OCI-LY3 (cell line): ENCODE data around the gene RAPGEF1.

ENCODE experiments used
- H2AFZ ChIP-seq: fragments of 200-600, 300-600 bp; shearing (Covaris generic); 2 replicates; pipeline ENCODE4 v1.6.0; 2014; ENCODE audit warnings: antibody characterized with exemption, low read depth, low read length
- H3K27ac ChIP-seq: fragments of 200-600, 300-600 bp; sonication (generic); 2 replicates; pipeline ENCODE4 v1.5.1; 2014; ENCODE audit warnings: mild to moderate bottlenecking, low read length, moderate library complexity, mixed read lengths
- H3K27me3 ChIP-seq: fragments of 200-600, 300-600 bp; sonication (generic); 2 replicates; pipeline ENCODE4 v1.6.1; 2014; ENCODE audit warnings: low read depth, low read length, mixed read lengths
- H3K36me3 ChIP-seq: fragments of 200-600, 300-600 bp; sonication (generic); replicated peaks from 2 replicates; pipeline ENCODE3; 2014; ENCODE audit warnings: low read depth, low read length, mixed read lengths
- H3K4me1 ChIP-seq: fragments of 300-600, 200-600 bp; sonication (generic); 2 replicates; pipeline ENCODE4 v1.6.1; 2014; ENCODE audit warnings: low read length, mixed read lengths
- H3K4me2 ChIP-seq: fragments of 200-600, 300-600 bp; sonication (generic); 2 replicates; pipeline ENCODE4 v1.6.1; 2014; ENCODE audit warnings: low read length, mixed read lengths
- H3K4me3 ChIP-seq: fragments of 300-600, 200-600 bp; sonication (generic); 2 replicates; pipeline ENCODE4 v1.5.1; 2014; ENCODE audit warnings: antibody characterized with exemption, mild to moderate bottlenecking, low read length, moderate library complexity
- H3K79me2 ChIP-seq: fragments of 300-600, 200-600 bp; shearing (Covaris generic); 2 replicates; pipeline ENCODE4 v1.6.1; 2014; ENCODE audit warnings: mild to moderate bottlenecking, low read length, mixed read lengths
- H3K9ac ChIP-seq: fragments of 300-600, 200-600 bp; shearing (Covaris generic); 2 replicates; pipeline ENCODE4 v1.6.0; 2014; ENCODE audit warnings: mild to moderate bottlenecking, low read length, moderate library complexity
- H3K9me3 ChIP-seq: fragments of 200-600, 300-600 bp; shearing (Covaris generic); 2 replicates; pipeline ENCODE4 v1.6.1; 2014; ENCODE audit warnings: low read length, mixed read lengths; ENCODE audit not compliant: insufficient read depth
- H4K20me1 ChIP-seq: fragments of 200-600, 300-600 bp; sonication (generic); 2 replicates; pipeline ENCODE4 v1.6.1; 2016; ENCODE audit warnings: low read length, mixed read lengths; ENCODE audit not compliant: insufficient read depth
- EZH2phosphoT487 ChIP-seq: fragments of 200-600 bp; shearing (Covaris generic); IDR thresholded peaks from 2 replicates; pipeline ENCODE4 v1.6.1; 2018; ENCODE audit warnings: antibody characterized with exemption, mixed run types, low read depth
- TF ChIP-seq, protein P1 (sequence below): fragments of 200-600, 300-600 bp; sonication (generic); IDR thresholded peaks from 2 replicates; pipeline ENCODE4 v1.5.1; 2014; ENCODE audit warnings: antibody characterized with exemption, low read length, low read depth

The RAPGEF1 gene

DNA sequence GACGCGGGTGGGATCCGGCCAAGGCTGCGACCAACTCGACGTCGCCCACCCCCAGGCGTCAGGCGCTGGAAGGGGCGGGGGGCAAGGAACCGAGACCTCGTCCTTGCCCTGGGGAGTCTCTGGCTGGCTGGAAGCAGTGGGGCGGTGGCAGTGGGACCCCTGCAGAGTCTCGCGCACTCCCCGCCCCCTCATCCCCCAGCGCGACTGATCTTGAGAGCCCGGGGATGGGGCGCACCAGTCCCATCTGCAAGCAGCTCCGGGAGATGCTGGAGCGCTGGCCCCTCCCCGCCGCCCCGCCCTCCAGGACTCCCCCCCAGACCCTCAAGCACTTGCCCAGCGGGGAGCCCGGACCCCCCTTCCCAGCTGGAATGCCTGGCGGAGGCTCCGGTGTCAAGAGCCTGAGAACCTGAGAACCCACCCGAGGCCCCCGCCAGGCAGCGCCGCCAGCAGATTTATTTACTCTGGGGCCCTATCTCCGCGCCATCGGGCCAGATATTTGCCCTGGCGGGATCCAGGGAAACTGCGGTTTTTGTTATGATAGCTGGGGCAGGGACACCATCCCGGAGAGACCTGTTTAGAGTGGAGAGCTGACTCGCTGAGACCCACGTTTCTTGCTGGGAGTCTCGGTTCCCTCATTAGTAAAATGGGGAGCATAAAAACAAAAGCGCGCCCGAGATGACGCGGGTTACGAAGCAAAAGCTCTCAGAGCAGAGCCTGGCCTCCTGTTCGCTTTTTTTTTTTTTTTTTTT is 193.4 kb downstream of the RAPGEF1 start:
- Histone ChIP-seq H3K4me2 (no peak overlapping the region), H3K79me2 (no peaks in the 10 kb centered on the region), H2AFZ (no peak overlapping the region), H3K4me1 (no peaks in the 10 kb centered on the region), H3K27ac (no peak overlapping the region), H3K9ac (no peak overlapping the region), H4K20me1 (no peaks in the 10 kb centered on the region), H3K9me3 (peaks cover 11% of the 10 kb centered on the region), H3K4me3 (no peak overlapping the region), H3K36me3 (no peaks in the 10 kb centered on the region), H3K27me3 (no peaks in the 10 kb centered on the region)
- TF ChIP-seq EZH2phosphoT487, result no peak
- TF ChIP-seq, protein P1, sequence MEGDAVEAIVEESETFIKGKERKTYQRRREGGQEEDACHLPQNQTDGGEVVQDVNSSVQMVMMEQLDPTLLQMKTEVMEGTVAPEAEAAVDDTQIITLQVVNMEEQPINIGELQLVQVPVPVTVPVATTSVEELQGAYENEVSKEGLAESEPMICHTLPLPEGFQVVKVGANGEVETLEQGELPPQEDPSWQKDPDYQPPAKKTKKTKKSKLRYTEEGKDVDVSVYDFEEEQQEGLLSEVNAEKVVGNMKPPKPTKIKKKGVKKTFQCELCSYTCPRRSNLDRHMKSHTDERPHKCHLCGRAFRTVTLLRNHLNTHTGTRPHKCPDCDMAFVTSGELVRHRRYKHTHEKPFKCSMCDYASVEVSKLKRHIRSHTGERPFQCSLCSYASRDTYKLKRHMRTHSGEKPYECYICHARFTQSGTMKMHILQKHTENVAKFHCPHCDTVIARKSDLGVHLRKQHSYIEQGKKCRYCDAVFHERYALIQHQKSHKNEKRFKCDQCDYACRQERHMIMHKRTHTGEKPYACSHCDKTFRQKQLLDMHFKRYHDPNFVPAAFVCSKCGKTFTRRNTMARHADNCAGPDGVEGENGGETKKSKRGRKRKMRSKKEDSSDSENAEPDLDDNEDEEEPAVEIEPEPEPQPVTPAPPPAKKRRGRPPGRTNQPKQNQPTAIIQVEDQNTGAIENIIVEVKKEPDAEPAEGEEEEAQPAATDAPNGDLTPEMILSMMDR, result no peak

DNA sequence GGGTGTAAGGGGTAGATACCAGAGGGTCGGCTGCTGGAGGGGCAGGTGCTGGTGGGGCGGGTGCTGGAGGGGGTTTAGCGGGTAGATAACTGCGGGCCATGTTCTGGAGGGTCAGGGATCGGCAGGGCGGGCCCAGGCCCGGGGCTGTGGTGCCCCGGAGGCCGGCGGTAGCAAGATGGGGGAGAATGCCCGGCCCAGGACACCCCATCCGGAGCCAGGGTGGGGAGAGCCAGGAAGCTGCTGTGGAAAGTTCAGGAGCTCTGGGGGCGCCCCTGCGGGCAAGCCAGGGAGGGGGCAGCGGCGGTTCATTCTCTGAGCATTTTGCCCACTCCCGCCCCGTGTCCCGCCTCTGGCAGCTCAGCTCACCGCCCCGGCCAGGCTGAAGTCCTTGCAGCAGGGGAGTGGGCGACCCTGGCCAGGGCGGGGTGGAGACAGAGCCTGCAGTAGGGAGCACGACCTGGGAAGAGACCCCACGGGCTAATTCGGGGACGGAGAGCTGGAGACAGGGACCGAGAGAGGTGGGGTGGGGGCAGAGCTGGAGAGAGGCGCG is 194.0 kb downstream of the RAPGEF1 start:
- H3K4me3 ChIP-seq, result no peak overlapping the region
- H3K9me3 ChIP-seq, result peaks cover 11% of the 10 kb centered on the region
- no peaks in the 10 kb centered on the region for H3K36me3 ChIP-seq
- TF ChIP-seq, protein P1, result no peak
- no peak for TF ChIP-seq EZH2phosphoT487
- H3K27ac ChIP-seq, result no peak overlapping the region
- no peak overlapping the region for H3K4me2 ChIP-seq
- H3K9ac ChIP-seq, result no peak overlapping the region
- no peaks in the 10 kb centered on the region for H4K20me1 ChIP-seq
- no peaks in the 10 kb centered on the region for H3K79me2 ChIP-seq
- H3K27me3 ChIP-seq, result no peaks in the 10 kb centered on the region
- no peak overlapping the region for H2AFZ ChIP-seq
- no peaks in the 10 kb centered on the region for H3K4me1 ChIP-seq

DNA sequence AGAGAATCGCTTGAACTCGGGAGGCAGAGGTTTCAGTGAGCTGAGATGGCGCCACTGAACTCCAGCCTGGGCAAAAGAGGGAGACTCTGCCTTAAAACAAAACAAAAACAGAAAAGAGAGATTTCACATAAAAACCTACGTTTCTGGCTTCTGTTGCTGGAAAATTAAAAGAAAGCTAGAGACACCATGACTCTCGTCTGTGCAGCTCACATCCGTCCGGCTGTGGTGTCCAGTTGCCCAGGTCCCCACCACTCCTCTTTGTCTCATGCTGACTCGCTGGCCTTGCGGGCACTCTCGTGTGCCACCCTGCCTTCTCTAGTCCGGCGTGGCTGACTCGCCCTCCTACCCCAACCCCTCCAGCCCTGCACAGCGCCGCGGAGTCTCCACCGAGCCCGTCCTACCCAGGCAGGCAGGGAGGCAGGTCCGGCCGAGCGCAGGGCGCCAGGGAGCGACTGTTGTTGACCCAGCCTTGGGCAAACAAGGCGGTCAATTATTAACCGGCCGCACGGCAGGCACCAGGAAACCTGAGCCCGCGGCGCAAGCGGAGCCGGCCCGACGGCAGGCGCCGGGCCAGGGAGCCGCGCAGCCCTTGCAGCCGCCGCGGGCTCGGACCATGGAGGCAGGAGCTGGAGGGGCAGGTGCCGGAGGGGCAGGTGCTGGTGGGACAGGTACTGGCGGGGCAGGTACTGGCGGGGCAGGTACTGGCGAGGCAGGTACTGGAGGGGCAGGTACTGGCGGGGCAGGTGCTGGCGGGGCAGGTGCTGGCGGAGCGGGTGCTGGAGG is 194.7 kb downstream of the RAPGEF1 start, which contains the start of gene PRRT1B:
TSS of gene PRRT1B (plus strand) at position 521 of the 783 bp plus-strand sequence. CDS start at position 614, 93 bp downstream.
- Histone ChIP-seq H4K20me1 (no peaks in the 10 kb centered on the region), H3K4me3 (no peak within 1 kb of the TSS), H3K4me2 (no peak within 1 kb of the TSS), H3K4me1 (no peaks in the 10 kb centered on the region), H3K27me3 (no peaks in the 10 kb centered on the region), H3K36me3 (no peaks in the 10 kb centered on the region), H3K9ac (no peak within 1 kb of the TSS), H3K79me2 (no peaks in the 10 kb centered on the region), H3K27ac (no peak within 1 kb of the TSS), H2AFZ (no peak within 1 kb of the TSS), H3K9me3 (peaks cover 11% of the 10 kb centered on the region)
- TF ChIP-seq, protein P1, result no peak
- TF ChIP-seq EZH2phosphoT487, result no peak

DNA sequence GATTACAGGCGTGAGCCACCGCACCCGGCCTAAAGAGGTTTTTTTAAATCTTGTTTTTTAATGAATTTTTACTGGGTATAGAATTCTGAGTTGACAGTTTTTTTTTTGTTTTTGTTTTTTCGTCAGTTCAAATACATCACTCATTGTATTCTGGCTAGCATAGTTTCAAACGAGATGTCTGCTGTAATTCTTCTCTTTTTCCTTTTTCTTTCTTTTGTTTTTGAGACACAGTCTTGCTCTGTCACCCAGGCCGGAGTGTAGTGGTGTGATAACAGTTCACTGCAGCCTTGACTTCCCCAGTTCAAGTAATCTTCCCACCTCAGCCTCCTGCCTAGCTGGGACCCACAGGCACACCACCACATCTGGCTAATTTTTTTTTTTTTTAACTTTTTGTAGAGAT is 196.7 kb downstream of the RAPGEF1 start:
- no peaks in the 10 kb centered on the region for H3K27me3 ChIP-seq
- H3K36me3 ChIP-seq, result no peaks in the 10 kb centered on the region
- peaks cover 11% of the 10 kb centered on the region for H3K9me3 ChIP-seq
- TF ChIP-seq, protein P1, result no peak
- no peak for TF ChIP-seq EZH2phosphoT487
- no peak overlapping the region for H2AFZ ChIP-seq
- no peak overlapping the region for H3K4me2 ChIP-seq
- no peak overlapping the region for H3K9ac ChIP-seq
- H4K20me1 ChIP-seq, result no peaks in the 10 kb centered on the region
- H3K4me1 ChIP-seq, result no peaks in the 10 kb centered on the region
- no peaks in the 10 kb centered on the region for H3K79me2 ChIP-seq
- H3K27ac ChIP-seq, result no peak overlapping the region
- H3K4me3 ChIP-seq, result no peak overlapping the region
